Right forelimb (tissue), 1 donor: Measurements from ENCODE around the gene TMEM191C.
"Not testable (repeated sequence)": the region's sequence is repeated elsewhere in the genome, so short reads cannot be mapped to it uniquely, and the experiment has no call there.

Source experiments
- DNase-seq: peaks from one replicate; pipeline ENCODE4 v3.0.0-alpha.2; 2018

Gene TMEM191C

GRCh38 chr22:21467337-21468193, at the start of gene TMEM191C:
Gene TMEM191C, plus strand, starts transcription at chr22:21467387. Its CDS starts 73 bp downstream, at chr22:21467460.
- DNase-seq = not testable (repeated sequence)

DNA sequence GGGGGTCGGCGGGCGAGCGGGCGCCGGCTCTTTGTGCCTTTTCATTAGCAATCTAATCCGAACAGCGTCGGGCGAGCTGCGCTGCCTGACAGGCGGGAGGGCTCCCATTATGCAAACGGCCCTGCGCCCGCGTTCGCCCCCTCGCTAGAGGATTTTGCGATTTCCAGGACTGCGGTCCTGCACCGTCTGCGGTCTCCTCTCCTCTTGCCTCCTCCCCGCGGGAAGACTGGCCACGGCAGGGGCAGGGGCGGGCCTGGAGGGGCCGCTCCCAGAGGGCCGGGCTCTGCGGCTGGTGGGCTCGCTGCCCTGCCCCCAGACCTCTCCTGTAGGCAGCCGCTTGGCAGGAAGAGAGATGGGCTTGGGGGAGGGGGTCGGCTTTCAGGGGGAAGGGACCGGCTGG, 49.3 kb upstream of the TMEM191C start:
- DNase-seq = not testable (repeated sequence)

- DNase-seq = not testable (repeated sequence)
These were observed 48.1 kb upstream of the TMEM191C start for GRCh38 chr22:21418974-21419638.

DNA sequence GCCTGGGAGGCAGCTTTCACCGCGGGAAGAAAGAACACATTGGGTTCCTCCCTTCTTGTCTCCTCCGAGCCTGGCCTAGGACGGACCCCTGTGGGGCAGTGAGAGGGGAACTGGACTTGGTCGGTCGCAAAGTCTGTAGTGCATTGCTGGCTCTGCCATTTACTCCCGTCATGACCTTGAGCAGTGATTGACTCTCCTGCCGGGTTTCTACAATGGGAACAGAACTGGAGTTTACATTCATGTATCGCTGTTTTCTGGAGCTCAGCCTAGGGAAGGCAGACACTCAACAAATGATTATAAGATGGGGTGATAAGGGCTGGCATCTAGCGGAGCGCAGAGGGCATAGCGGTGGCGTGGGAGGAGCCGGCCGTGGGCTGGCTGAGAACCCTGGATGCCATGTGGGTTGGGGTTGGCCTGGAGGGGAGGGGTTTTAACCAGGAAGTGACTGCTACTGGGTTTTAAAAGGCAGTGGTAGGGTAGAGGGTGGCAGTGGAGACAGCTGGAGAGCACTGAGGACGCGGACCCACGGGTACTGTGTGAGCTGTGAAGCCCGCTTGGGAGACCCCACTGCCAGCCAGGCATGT, 46.9 kb upstream of the TMEM191C start:
- not testable (repeated sequence) for DNase-seq

GRCh38 chr22:21424084-21424709, 43.0 kb upstream of the TMEM191C start:
- not testable (repeated sequence) for DNase-seq

GRCh38 chr22:21434378-21435233, 32.6 kb upstream of the TMEM191C start:
- DNase-seq = not testable (repeated sequence)

- not testable (repeated sequence) for DNase-seq
These were observed 31.0 kb upstream of the TMEM191C start for GRCh38 chr22:21435998-21436810.

GRCh38 chr22:21438013-21438412, 29.2 kb upstream of the TMEM191C start:
- DNase-seq = not testable (repeated sequence)

GRCh38 chr22:21440018-21440636, 27.1 kb upstream of the TMEM191C start:
- not testable (repeated sequence) for DNase-seq

DNA sequence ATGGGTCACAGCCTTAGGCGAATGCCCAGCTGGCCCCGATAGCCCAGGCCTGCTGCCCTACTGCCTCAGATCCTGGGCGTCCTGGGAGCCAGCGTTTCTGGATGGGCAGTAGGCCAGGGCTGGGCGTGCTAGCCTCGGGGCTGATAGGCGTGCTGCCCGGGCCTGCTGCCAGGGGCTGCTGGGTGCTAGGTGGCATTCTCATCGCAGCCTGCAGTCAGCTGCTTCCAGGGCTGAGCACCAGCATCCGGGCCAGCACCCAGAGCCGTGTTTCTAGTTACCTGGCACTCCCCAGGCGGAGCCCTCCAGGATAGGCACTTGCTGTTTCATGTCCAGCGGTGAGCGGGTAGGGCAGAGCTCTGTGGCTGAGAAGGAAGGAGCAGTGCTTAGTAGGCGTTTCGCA, 26.5 kb upstream of the TMEM191C start:
- DNase-seq = not testable (repeated sequence)

GRCh38 chr22:21441170-21441569, 26.0 kb upstream of the TMEM191C start:
- DNase-seq = not testable (repeated sequence)

GRCh38 chr22:21442123-21442522, 25.1 kb upstream of the TMEM191C start:
- not testable (repeated sequence) for DNase-seq

DNA sequence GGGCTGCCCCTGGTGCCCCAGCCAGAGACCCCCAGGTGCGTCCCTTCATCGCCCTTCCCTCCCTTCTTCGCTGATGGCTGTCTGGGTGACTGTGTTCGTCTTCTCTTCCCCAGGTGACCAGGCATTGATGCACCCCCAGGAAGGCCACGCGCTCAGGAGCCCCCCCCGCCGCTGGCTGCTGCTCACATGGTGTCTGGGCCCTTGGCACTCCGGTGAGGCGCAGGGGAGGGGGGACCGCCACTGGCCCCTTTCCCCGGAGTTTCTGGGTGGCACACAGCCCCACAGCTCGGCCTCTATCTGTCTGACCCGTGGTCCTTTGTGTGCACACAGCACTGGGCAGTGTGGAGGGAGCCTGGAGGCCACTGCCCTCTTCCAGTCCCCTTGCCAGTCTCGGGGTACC, 24.5 kb upstream of the TMEM191C start:
- not testable (repeated sequence) for DNase-seq

GRCh38 chr22:21443057-21443734, 24.0 kb upstream of the TMEM191C start:
- DNase-seq = no peak

DNA sequence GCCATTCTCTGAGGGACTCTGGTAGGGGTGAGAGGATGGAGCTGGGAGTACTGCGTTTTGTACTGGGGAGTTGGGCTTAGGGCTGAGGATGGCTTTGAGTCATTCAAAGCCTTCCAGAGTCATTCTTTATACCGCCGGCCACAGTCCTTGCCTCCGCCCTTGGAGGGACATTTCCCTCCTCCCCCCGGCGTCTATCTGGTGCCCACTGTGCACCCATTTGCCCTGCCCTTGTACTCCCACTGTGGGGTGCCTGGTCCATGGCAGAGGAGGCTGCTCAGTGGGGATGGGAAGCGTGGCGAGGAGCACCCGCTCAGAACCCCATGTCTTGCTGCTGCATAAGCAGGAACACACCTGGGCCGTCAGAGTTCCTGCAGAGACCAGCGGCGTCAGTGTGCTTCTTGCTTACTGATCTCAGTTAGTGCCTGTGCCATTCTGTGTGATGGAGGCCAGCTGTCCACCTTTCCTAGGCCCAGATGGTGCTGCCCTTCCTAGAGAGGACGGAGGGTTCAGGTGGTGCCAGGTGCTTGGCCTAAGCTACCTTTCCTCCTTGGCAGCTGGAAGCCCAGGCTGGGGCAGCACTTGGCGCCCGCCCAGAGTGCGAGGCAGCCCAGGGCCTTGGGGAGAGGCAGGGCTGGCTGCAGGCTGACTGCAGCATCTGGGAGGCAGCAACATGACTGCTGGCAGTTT, 23.3 kb upstream of the TMEM191C start:
- DNase-seq = no peak

- DNase-seq = no peak
These were observed 22.3 kb upstream of the TMEM191C start for GRCh38 chr22:21444701-21445436.

- DNase-seq = no peak
These were observed 21.6 kb upstream of the TMEM191C start for GRCh38 chr22:21445437-21446127.
